HG03196 (cell line): ENCODE results near the gene TEX52.

ENCODE experiments used
- ATAC-seq: cut with Tn5 transposase; IDR thresholded peaks from one replicate; pipeline ENCODE4 v1.9.1; 2021; ENCODE audit not compliant: unreplicated experiment

The TEX52 gene

GRCh38 chr12:2833810-2834209 lies 23.0 kb downstream of the TEX52 start:
- ATAC-seq: no peak

GRCh38 chr12:2833327-2833726 lies 23.5 kb downstream of the TEX52 start:
- ATAC-seq: no peak

GRCh38 chr12:2832550-2833127 lies 24.2 kb downstream of the TEX52 start:
- ATAC-seq: no peak

GRCh38 chr12:2829275-2829674 lies 27.6 kb downstream of the TEX52 start:
- no peak for ATAC-seq

GRCh38 chr12:2826721-2827515 lies 29.9 kb downstream of the TEX52 start:
- no peak for ATAC-seq

GRCh38 chr12:2826036-2826435 lies 30.8 kb downstream of the TEX52 start:
- ATAC-seq: no peak

GRCh38 chr12:2825132-2825531 lies 31.7 kb downstream of the TEX52 start:
- ATAC-seq: no peak

GRCh38 chr12:2824541-2824940 lies 32.3 kb downstream of the TEX52 start:
- no peak for ATAC-seq

GRCh38 chr12:2823483-2823882 lies 33.4 kb downstream of the TEX52 start:
- no peak for ATAC-seq

GRCh38 chr12:2820432-2820831 lies 36.4 kb downstream of the TEX52 start:
- no peak for ATAC-seq

GRCh38 chr12:2819810-2820209 lies 37.0 kb downstream of the TEX52 start:
- no peak for ATAC-seq

GRCh38 chr12:2813214-2814185 lies 43.3 kb downstream of the TEX52 start:
- ATAC-seq: peak; percentile 32

- ATAC-seq: peak; percentile 93
Measured at GRCh38 chr12:2812290-2813213, 44.3 kb downstream of the TEX52 start, which contains the start of gene ITFG2. Gene ITFG2 (plus strand): TSS chr12:2812668. CDS start chr12:2812761, 93 bp downstream.

GRCh38 chr12:2811801-2812200 lies 45.0 kb downstream of the TEX52 start:
- ATAC-seq: no peak

GRCh38 chr12:2806700-2807099 lies 50.1 kb downstream of the TEX52 start:
- no peak for ATAC-seq

- ATAC-seq: no peak
Measured at GRCh38 chr12:2805143-2805520, 51.7 kb downstream of the TEX52 start.

- no peak for ATAC-seq
Measured at GRCh38 chr12:2804393-2805142, 52.3 kb downstream of the TEX52 start.

- ATAC-seq: no peak
Measured at GRCh38 chr12:2803635-2804392, 53.0 kb downstream of the TEX52 start.
